Sigmoid colon (tissue), 7 donors: Measurements from ENCODE around the gene MAP3K15. TPM values are rescaled to one million over a fixed set of nuclear protein-coding genes. Genes with fewer than 3 reads are reported as not detected.

Experiments
- DNase-seq: peaks from one replicate; pipeline ENCODE4 v3.0.0-alpha.2; 2019
- H3K27ac ChIP-seq, 4 donors: fragments of 200-600 bp; sonication (generic); one replicate each; pipeline ENCODE4 v1.5.1; 2016 to 2019; ENCODE audit warnings: mild to moderate bottlenecking in 1 of 4
- H3K27me3 ChIP-seq, 3 donors: fragments of 200-600 bp; sonication (generic); one replicate each; pipeline ENCODE4 v1.5.1; 2019; ENCODE audit warnings: mild to moderate bottlenecking in 1 of 3
- H3K36me3 ChIP-seq, 4 donors: fragments of 200-600 bp; sonication (generic); one replicate each; pipeline ENCODE4 v1.5.1; 2016 to 2019
- H3K4me1 ChIP-seq, 4 donors: fragments of 200-600 bp; sonication (generic); one replicate each; pipeline ENCODE4 v1.5.1; 2017 to 2019
- H3K4me3 ChIP-seq, 4 donors: fragments of 200-600 bp; sonication (generic); one replicate each; pipeline ENCODE4 v1.5.1; 2017 to 2019; ENCODE audit warnings: mild to moderate bottlenecking in 2 of 4, moderate library complexity in 1 of 4
- H3K9me3 ChIP-seq, 4 donors: fragments of 200-600 bp in 3 of 4; sonication (generic) in 3 of 4; one replicate each; pipeline versions ENCODE4 v1.5.1 to v1.6.1; 2013 to 2019
- EP300 ChIP-seq, 4 donors: sonication (generic); formaldehyde crosslinking; IDR thresholded peaks; one replicate each; pipeline ENCODE4 v1.6.1; 2017; ENCODE audit warnings: antibody characterized with exemption in 4 of 4
- POLR2A ChIP-seq, 2 donors: fragments of 450-650 bp; IDR thresholded peaks; one replicate each; pipeline ENCODE4 v1.6.1; 2016; ENCODE audit warnings: antibody characterized with exemption in 2 of 2, mild to moderate bottlenecking in 2 of 2, moderate library complexity in 2 of 2
- POLR2AphosphoS5 ChIP-seq, 4 donors: sonication (generic); formaldehyde crosslinking; IDR thresholded peaks; one replicate each; pipeline ENCODE4 v1.6.1; 2017; ENCODE audit warnings: antibody characterized with exemption in 4 of 4
- WGBS, 2 donors: extraction: QIAGEN DNeasy Blood & Tissue Kit; methylation state at CpG; one replicate each; pipeline ENCODE4 v1.1.7; 2013; 5-methylcytosine and 5-hydroxymethylcytosine counted together
- intact Hi-C: fragments of 100-400 bp; cut with DNase I; formaldehyde crosslinking; loops from one replicate; pipeline ENCODE4 v1.15.1; 2023
- polyA plus RNA-seq, 3 donors: library from polyadenylated mRNA; stranded (reverse); fragments of 200-250 nt; gene quantifications; one replicate each; pipeline ENCODE4 v1.2.3, GENCODE V29; 2013
- small RNA-seq, 3 donors: library from RNA; depleted of rRNA; stranded (forward); fragments of <200 nt; gene quantifications; one replicate each; pipeline ENCODE3, GENCODE V24; 2016
- total RNA-seq, 4 donors: library from RNA; depleted of rRNA; stranded (reverse); fragments of >200 nt; gene quantifications; one replicate each; pipeline ENCODE4 v1.1.0, GENCODE V29; 2016
- TF ChIP-seq, protein P1 (sequence below), 4 experiments: fragments of 450-650 bp in 3 of 4; fragments of 200-600 bp in 1 of 4; IDR thresholded peaks; one replicate each; pipeline ENCODE4 v1.5.1; 2016 to 2019; ENCODE audit warnings: antibody characterized with exemption in 4 of 4, mild to moderate bottlenecking in 3 of 4, moderate library complexity in 2 of 4
- donor health status: healthy with polysubstance abuse.
- donor health status: Bipolar disorder and iron deficiency.
- donor health status: healthy.

The MAP3K15 gene
- total and polyA plus RNA-seq, 7 donors = 0.14 to 0.69 (median 0.15) TPM; not detected in 4

DNA sequence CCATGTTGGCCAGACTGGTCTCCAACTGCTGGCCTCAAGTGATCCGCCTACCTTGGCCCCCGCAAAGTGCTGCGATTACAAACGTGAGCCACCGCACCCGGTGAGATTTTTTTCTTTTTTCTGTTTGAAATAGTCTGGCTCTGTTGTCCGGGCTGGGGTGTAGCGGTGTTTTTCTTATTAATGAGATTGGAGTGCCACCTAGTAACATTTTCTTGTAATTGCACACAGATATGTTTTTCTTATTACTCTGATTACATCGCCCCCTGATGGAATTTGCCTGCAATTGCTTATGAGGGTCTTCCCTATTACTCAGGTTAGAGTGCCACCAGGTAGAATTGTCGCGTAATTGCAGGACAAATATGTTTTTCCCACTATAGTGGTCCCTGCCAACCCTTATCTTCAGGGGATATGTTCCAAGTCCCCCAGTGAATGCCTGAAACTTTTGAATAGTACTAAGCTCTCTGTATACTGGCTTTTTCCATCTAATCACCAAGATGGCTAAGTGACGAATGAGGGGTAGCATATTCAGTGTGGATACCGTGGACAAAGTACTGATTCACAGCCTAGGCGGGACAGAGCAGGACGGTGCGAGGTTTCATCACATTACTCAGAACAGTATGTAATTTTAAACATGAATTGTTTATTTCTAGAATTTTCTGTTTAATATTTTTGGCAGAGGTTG, 180.2 kb downstream of the MAP3K15 start:
- no peaks in the 10 kb centered on the region for H3K27me3 ChIP-seq
- no peak overlapping the region for H3K4me3 ChIP-seq
- H3K4me1 ChIP-seq = no peaks in the 10 kb centered on the region
- H3K27ac ChIP-seq = no peak overlapping the region
- no peaks in the 10 kb centered on the region for H3K9me3 ChIP-seq
- DNase-seq = no peak
- no peaks in the 10 kb centered on the region for H3K36me3 ChIP-seq
- WGBS, 2 donors = 72 to 86% methylated on average over 16 of the region's 16 CpGs
- TF ChIP-seq, protein P1, sequence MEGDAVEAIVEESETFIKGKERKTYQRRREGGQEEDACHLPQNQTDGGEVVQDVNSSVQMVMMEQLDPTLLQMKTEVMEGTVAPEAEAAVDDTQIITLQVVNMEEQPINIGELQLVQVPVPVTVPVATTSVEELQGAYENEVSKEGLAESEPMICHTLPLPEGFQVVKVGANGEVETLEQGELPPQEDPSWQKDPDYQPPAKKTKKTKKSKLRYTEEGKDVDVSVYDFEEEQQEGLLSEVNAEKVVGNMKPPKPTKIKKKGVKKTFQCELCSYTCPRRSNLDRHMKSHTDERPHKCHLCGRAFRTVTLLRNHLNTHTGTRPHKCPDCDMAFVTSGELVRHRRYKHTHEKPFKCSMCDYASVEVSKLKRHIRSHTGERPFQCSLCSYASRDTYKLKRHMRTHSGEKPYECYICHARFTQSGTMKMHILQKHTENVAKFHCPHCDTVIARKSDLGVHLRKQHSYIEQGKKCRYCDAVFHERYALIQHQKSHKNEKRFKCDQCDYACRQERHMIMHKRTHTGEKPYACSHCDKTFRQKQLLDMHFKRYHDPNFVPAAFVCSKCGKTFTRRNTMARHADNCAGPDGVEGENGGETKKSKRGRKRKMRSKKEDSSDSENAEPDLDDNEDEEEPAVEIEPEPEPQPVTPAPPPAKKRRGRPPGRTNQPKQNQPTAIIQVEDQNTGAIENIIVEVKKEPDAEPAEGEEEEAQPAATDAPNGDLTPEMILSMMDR (IDR thresholded peaks at IDR 0.05) = no peak
- TF ChIP-seq POLR2AphosphoS5 (IDR thresholded peaks at IDR 0.05) (no peak), EP300 (IDR thresholded peaks at IDR 0.05) (no peak), POLR2A (IDR thresholded peaks at IDR 0.05) (no peak)
- intact Hi-C loops = loop anchor here (5.0 kb wide), 1 partner anchor 943 kb away; no protein-coding TSS in a partner anchor

DNA sequence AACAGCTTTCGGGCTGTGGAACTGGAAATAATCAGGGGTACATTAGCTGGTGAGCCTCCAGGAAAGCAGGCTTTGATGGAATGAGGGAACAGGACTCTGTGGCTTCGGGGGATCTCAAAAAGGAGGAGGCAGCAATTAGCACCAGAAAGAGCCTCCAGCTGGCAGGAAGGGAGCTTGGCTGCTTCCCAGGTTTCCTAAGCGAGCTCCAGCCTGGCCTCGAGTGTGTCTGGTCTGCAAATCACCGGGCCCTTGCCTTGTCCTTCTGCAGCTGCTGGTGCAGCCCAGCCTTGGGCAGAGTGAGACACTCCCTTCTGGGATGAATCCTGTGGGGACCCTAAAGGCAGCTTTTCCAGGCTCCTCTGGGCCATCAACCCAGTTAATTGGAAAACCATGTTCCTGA, 182.3 kb downstream of the MAP3K15 start:
- Histone ChIP-seq H3K27ac (no peak overlapping the region), H3K27me3 (no peaks in the 10 kb centered on the region), H3K4me1 (no peaks in the 10 kb centered on the region), H3K9me3 (no peaks in the 10 kb centered on the region), H3K4me3 (no peak overlapping the region), H3K36me3 (no peaks in the 10 kb centered on the region)
- TF ChIP-seq POLR2A (IDR thresholded peaks at IDR 0.05) (no peak), EP300 (IDR thresholded peaks at IDR 0.05) (no peak), POLR2AphosphoS5 (IDR thresholded peaks at IDR 0.05) (no peak)
- TF ChIP-seq, protein P1 (IDR thresholded peaks at IDR 0.05) = no peak
- DNase-seq = no peak
- intact Hi-C loops = loop anchor here (5.0 kb wide), 1 partner anchor 941 kb away; no protein-coding TSS in a partner anchor
- 38 to 48% methylated on average over 5 of the region's 5 CpGs for WGBS, 2 donors

DNA sequence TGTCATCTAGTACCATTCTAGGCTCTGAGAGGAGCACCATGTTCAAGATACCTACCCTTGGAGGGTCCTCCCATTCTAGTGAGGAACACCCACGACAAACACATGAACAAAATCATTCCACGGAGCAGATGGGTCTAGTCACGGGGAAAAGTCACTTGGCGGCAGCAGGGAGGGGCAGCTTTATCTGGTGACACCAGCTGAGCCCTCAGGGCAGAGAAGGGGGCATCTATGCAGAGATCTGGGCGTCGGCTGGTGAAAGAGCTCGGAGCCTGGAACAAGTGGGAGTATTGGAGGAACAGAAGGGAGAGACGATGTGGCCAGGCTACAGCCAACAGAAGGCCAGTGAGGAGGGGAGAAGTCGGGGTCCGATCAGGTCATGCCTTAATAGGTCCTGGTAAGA, 183.5 kb downstream of the MAP3K15 start:
- Histone ChIP-seq H3K27me3 (no peaks in the 10 kb centered on the region), H3K4me1 (no peaks in the 10 kb centered on the region), H3K4me3 (no peak overlapping the region), H3K27ac (no peak overlapping the region), H3K9me3 (no peaks in the 10 kb centered on the region), H3K36me3 (no peaks in the 10 kb centered on the region)
- no peak for DNase-seq
- 88 to 92% methylated on average over 10 of the region's 10 CpGs for WGBS, 2 donors
- intact Hi-C loops = loop anchor here (5.0 kb wide), 1 partner anchor 940 kb away; no protein-coding TSS in a partner anchor
- TF ChIP-seq POLR2A (IDR thresholded peaks at IDR 0.05) = no peak
- TF ChIP-seq POLR2AphosphoS5 (IDR thresholded peaks at IDR 0.05) = no peak
- TF ChIP-seq, protein P1 (IDR thresholded peaks at IDR 0.05) = no peak
- TF ChIP-seq EP300 (IDR thresholded peaks at IDR 0.05) = no peak

DNA sequence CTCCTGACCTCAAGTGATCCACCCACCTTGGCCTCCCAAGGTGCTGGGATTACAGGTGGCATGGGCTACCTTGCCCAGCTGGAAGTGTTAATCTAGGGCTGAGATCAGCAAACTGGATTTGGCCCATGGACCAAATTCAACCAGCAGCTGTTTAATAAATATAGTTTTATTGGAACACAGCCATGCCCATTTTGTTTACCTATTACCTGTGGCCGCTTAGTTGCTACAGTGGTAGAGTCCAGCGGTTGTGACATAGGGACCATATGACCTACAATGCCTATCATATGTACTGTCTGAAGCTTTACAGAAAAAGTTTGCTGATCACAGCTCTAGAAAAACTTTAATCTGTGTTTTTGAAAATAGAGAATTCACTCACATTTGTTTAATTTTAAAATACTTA, 188.7 kb downstream of the MAP3K15 start:
- H3K9me3 ChIP-seq = no peaks in the 10 kb centered on the region
- intact Hi-C loops = no loop called here
- no peak overlapping the region for H3K4me3 ChIP-seq
- H3K4me1 ChIP-seq = no peaks in the 10 kb centered on the region
- 71 to 85% methylated on average over 2 of the region's 2 CpGs for whole genome bisulfite sequencing, 2 donors
- TF ChIP-seq EP300 (IDR thresholded peaks at IDR 0.05) = no peak
- no peak for TF ChIP-seq POLR2AphosphoS5 (IDR thresholded peaks at IDR 0.05)
- no peak for TF ChIP-seq POLR2A (IDR thresholded peaks at IDR 0.05)
- TF ChIP-seq, protein P1 (IDR thresholded peaks at IDR 0.05) = no peak
- H3K36me3 ChIP-seq = no peaks in the 10 kb centered on the region
- no peaks in the 10 kb centered on the region for H3K27me3 ChIP-seq
- no peak overlapping the region for H3K27ac ChIP-seq
- DNase-seq = no peak

Small RNA genes within 50 kb of the gene (small RNA-seq; reads per million reads assigned to genes)
- gene RF00019 = 0 reads per million in 3 donors

Other genes starting within 250 kb of the MAP3K15 start
- 10 to 100 TPM; 51.7 to 71.3 (median 60.3) TPM for gene PDHA1, start 171.6 kb downstream of the MAP3K15 start, total RNA-seq
- gene PDHA1, start 171.6 kb downstream of the MAP3K15 start, polyA plus RNA-seq = 100 to 1,000 TPM; 136 to 222 (median 209) TPM